Measurements from ENCODE around the gene CD59.

DNA sequence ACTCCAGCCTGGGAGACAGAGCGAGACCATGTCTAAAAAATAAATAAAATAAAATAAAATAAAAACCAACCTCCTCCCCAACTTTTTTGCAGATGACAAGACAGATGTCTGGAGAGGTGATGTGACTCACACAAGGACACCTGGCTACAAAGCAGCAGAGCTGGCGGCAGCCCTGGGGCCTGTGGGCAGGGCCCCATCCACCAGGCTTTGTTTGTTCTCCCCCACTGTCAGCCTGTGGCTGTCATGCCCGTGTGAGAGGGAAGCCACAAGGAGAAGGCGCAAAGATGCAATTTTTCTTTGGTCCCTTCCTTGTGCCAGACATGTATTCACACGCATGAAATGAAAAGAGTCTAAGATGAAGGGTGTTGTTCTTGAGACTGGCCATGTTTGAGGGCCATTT is 16.6 kb downstream of the CD59 start:
- TF ChIP-seq POLR2AphosphoS5 (IDR thresholded peaks at IDR 0.05) = no peak
- TF ChIP-seq CTCF (IDR thresholded peaks at IDR 0.05; ENCODE audit: poor library complexity, severe bottlenecking) = no peak
